ENCODE results near the gene RPN2.

RPN2 gene

GRCh38 chr20:37161830-37162549 is 17.1 kb upstream of the RPN2 start:
- Mint-ChIP-seq H3K36me3 (no peaks in the 10 kb centered on the region), H3K27ac (no peak overlapping the region), H3K4me1 (no peaks in the 10 kb centered on the region), H3K4me3 (no peak overlapping the region), H3K9me3 (no peaks in the 10 kb centered on the region), H3K27me3 (peaks cover 29% of the 10 kb centered on the region)
- CTCF ChIA-PET, result no interaction called here
- DNase-seq, result no peak

DNA sequence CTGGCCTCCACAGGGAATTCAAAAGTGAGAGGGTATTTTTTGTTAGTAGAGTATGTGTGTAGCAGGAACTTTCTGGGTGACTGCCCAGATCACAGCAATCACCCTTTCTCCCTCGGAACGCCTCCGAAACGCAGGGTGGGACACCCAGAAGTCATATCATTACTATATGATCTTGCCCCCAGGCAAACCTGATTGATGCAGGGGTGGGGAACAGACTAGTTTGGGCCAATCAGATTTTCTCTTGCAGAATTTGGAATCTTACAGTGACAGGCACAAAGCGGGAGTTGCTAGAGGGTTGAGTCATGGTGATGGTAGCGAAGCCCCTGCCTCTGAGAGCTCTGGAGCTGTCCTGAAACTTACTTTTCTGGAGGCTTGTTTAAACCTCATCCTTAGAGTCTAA is 16.5 kb upstream of the RPN2 start:
- Mint-ChIP-seq H3K9me3 (no peaks in the 10 kb centered on the region), H3K27ac (no peak overlapping the region), H3K27me3 (peaks cover 29% of the 10 kb centered on the region), H3K4me1 (no peaks in the 10 kb centered on the region), H3K4me3 (no peak overlapping the region), H3K36me3 (no peaks in the 10 kb centered on the region)
- CTCF ChIA-PET, result no interaction called here
- DNase-seq, result no peak

- no peak overlapping the region for H3K4me3 Mint-ChIP-seq
- no peaks in the 10 kb centered on the region for H3K4me1 Mint-ChIP-seq
- CTCF ChIA-PET, result no interaction called here
- no peaks in the 10 kb centered on the region for H3K36me3 Mint-ChIP-seq
- no peak for DNase-seq
- H3K27me3 Mint-ChIP-seq, result peaks cover 29% of the 10 kb centered on the region
- no peaks in the 10 kb centered on the region for H3K9me3 Mint-ChIP-seq
- H3K27ac Mint-ChIP-seq, result no peak overlapping the region
Observed at GRCh38 chr20:37163832-37164554, 15.1 kb upstream of the RPN2 start.

DNA sequence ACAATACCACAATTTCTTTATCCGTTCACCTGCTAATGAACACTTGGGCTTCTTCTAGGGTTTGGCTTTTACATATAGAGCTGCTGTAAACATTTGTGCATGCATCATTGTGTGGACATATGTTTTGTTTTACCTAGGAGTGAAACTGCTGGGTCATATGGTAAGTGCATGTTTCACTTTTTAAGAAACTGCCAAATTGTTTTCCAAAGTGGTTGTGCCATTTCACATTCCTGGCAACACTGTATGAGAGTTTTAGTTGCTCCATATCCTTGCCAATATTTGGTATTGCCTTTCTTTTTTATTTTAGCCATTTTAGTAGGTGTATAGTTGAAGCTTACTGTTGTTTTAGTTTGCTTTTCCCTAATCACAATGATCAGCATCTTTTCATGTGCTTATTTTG is 14.1 kb upstream of the RPN2 start:
- no peak overlapping the region for H3K4me3 Mint-ChIP-seq
- CTCF ChIA-PET, result no interaction called here
- no peaks in the 10 kb centered on the region for H3K36me3 Mint-ChIP-seq
- H3K27me3 Mint-ChIP-seq, result peaks cover 29% of the 10 kb centered on the region
- DNase-seq, result no peak
- no peak overlapping the region for H3K27ac Mint-ChIP-seq
- H3K4me1 Mint-ChIP-seq, result no peaks in the 10 kb centered on the region
- no peaks in the 10 kb centered on the region for H3K9me3 Mint-ChIP-seq

DNA sequence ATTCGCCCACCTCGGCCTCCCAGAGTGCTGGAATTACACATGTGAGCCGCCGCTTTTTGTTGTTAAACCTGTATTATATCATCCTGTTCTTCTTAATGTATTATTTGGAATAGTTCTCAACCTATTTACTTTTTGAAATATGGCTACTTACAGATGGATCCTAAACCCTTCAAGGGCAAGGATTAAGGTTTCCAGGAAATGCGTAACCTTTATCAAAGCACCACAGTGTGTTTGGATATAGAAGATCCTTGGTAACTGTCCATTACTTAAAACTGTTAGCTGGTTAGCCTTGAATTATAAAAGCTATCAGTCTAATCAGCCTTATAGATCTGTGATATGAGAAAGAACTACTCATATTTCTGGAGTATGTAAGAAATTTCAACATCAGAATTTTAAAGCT is 12.3 kb upstream of the RPN2 start:
- Mint-ChIP-seq H3K4me1 (no peaks in the 10 kb centered on the region), H3K27me3 (peaks cover 19% of the 10 kb centered on the region), H3K27ac (no peak overlapping the region), H3K4me3 (no peak overlapping the region), H3K36me3 (no peaks in the 10 kb centered on the region), H3K9me3 (no peaks in the 10 kb centered on the region)
- no peak for DNase-seq
- CTCF ChIA-PET, result no interaction called here

- H3K27ac Mint-ChIP-seq, result no peak overlapping the region
- H3K4me1 Mint-ChIP-seq, result peaks cover under 1% of the 10 kb centered on the region
- no peak overlapping the region for H3K4me3 Mint-ChIP-seq
- H3K9me3 Mint-ChIP-seq, result no peaks in the 10 kb centered on the region
- no peaks in the 10 kb centered on the region for H3K36me3 Mint-ChIP-seq
- CTCF ChIA-PET, result no interaction called here
- no peaks in the 10 kb centered on the region for H3K27me3 Mint-ChIP-seq
- no peak for DNase-seq
Observed at GRCh38 chr20:37172836-37173235, 6.3 kb upstream of the RPN2 start.

GRCh38 chr20:37179683-37180524 is 774 bp downstream of the RPN2 start:
- H3K27me3 Mint-ChIP-seq, result no peaks in the 10 kb centered on the region
- DNase-seq, result no peak
- H3K4me1 Mint-ChIP-seq, result peaks cover 48% of the 10 kb centered on the region
- CTCF ChIA-PET, result interaction anchor here (1.7 to 4.0 kb wide), 4 partner anchors 11 to 85 kb away, joined by 7 to 23 read pairs (median 14); partner anchors contain the start of gene RBL1
- H3K4me3 Mint-ChIP-seq, result peak overlapping the region; percentile 92
- H3K9me3 Mint-ChIP-seq, result no peaks in the 10 kb centered on the region
- H3K27ac Mint-ChIP-seq, result peak overlapping the region; percentile 96
- peaks cover 25% of the 10 kb centered on the region for H3K36me3 Mint-ChIP-seq

DNA sequence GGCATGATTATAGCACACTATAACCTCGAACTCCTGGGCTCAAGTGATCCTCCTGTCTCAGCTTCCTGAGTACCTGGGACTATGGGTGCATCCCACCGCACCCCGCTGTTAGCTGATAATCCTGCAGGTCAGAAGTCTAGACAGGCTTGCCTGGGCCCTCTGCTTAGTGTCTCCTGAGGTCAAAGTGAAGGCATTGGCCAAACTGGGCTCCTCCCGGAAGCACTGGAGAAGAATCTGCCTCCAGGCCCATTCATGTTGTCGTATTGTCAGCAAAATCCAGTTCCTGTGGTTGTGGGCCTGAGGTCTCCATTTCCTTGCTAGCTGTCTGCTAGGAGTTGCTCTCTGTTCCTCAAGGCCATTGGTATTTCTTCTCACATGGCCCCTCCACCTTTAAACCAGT is 6.6 kb downstream of the RPN2 start:
- DNase-seq, result no peak
- H3K27me3 Mint-ChIP-seq, result no peaks in the 10 kb centered on the region
- no peaks in the 10 kb centered on the region for H3K9me3 Mint-ChIP-seq
- CTCF ChIA-PET, result no interaction called here
- H3K27ac Mint-ChIP-seq, result no peak overlapping the region
- H3K4me3 Mint-ChIP-seq, result no peak overlapping the region
- peaks cover 59% of the 10 kb centered on the region for H3K36me3 Mint-ChIP-seq
- peaks cover 62% of the 10 kb centered on the region for H3K4me1 Mint-ChIP-seq

GRCh38 chr20:37188787-37189186 is 9.7 kb downstream of the RPN2 start:
- no peak for DNase-seq
- Mint-ChIP-seq H3K4me1 (peaks cover 61% of the 10 kb centered on the region), H3K4me3 (no peak overlapping the region), H3K36me3 (peaks cover 56% of the 10 kb centered on the region), H3K27me3 (no peaks in the 10 kb centered on the region), H3K27ac (no peak overlapping the region), H3K9me3 (no peaks in the 10 kb centered on the region)
- CTCF ChIA-PET, result interaction anchor here (1.3 to 4.4 kb wide), 2 partner anchors 11 to 21 kb away, joined by 3 to 20 read pairs; partner anchors contain the start of genes MROH8 and RPN2

DNA sequence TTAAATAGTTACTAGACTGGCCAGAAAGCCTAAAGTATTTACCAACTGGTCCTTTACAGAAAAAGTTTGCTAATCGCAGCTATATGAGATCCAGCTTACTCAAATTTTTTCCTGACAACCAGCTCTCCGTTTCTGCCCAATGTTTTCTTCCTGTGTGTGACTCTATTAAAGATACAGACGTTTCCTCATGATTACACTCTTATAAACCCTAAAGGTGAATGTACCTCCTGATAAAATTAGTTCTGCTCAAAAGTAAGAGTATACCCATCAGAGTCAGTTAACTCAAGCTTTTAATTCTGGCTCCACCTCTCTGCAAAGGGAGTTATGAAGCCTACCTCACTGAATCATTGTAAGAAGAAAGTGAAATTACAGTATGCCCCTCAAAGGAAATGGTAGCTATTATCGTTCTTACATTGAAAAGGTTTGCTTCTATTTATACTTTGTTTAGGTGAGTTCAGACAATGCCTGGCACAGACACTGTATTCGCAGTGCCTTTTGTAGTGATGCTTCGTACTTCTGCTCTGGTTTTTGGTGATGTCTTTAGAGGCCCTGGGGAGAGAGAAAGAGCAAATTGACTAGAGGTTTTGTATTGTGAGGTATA is 10.4 kb downstream of the RPN2 start:
- Mint-ChIP-seq H3K9me3 (no peaks in the 10 kb centered on the region), H3K4me1 (peaks cover 63% of the 10 kb centered on the region), H3K27me3 (no peaks in the 10 kb centered on the region), H3K4me3 (no peak overlapping the region), H3K27ac (peak overlapping the region; percentile 82), H3K36me3 (peaks cover 54% of the 10 kb centered on the region)
- CTCF ChIA-PET, result interaction anchor here (0.6 to 4.4 kb wide), 5 partner anchors 12 to 22 kb away, joined by 3 to 20 read pairs (median 4); partner anchors contain the start of genes MROH8 and RPN2
- no peak for DNase-seq

GRCh38 chr20:37190354-37191112 is 11.4 kb downstream of the RPN2 start:
- H3K4me1 Mint-ChIP-seq, result peaks cover 69% of the 10 kb centered on the region
- H3K4me3 Mint-ChIP-seq, result no peak overlapping the region
- H3K36me3 Mint-ChIP-seq, result peaks cover 51% of the 10 kb centered on the region
- CTCF ChIA-PET, result interaction anchor here (0.9 to 4.4 kb wide), 6 partner anchors 8 to 346 kb away, joined by 3 to 20 read pairs (median 16); partner anchors contain the start of genes MROH8 and RPN2
- peak overlapping the region; percentile 31 for H3K27ac Mint-ChIP-seq
- H3K9me3 Mint-ChIP-seq, result no peaks in the 10 kb centered on the region
- H3K27me3 Mint-ChIP-seq, result no peaks in the 10 kb centered on the region
- no peak for DNase-seq

- Mint-ChIP-seq H3K9me3 (no peaks in the 10 kb centered on the region), H3K4me1 (peaks cover 77% of the 10 kb centered on the region), H3K4me3 (no peak overlapping the region), H3K36me3 (peaks cover 50% of the 10 kb centered on the region), H3K27me3 (no peaks in the 10 kb centered on the region), H3K27ac (peak overlapping the region; percentile 53)
- CTCF ChIA-PET, result interaction anchor here (0.6 to 4.4 kb wide), 10 partner anchors 9 to 342 kb away, joined by 3 to 20 read pairs (median 6); partner anchors contain the start of genes MROH8 and RPN2
- peak; percentile 82 for DNase-seq
Observed at GRCh38 chr20:37192137-37192854, 13.2 kb downstream of the RPN2 start.

- Mint-ChIP-seq H3K27ac (peak overlapping the region; percentile 71), H3K27me3 (no peaks in the 10 kb centered on the region), H3K4me3 (no peak overlapping the region), H3K4me1 (peaks cover 72% of the 10 kb centered on the region), H3K36me3 (peaks cover 47% of the 10 kb centered on the region), H3K9me3 (no peaks in the 10 kb centered on the region)
- DNase-seq, result no peak
- CTCF ChIA-PET, result interaction anchor here (0.8 to 3.0 kb wide), 6 partner anchors 9 to 340 kb away, joined by 3 to 23 read pairs (median 4); partner anchors contain the start of genes MROH8 and RPN2
Observed at GRCh38 chr20:37193226-37193625, 14.1 kb downstream of the RPN2 start.
